ENCODE data around the gene ABCC3. TPM values are rescaled to one million over a fixed set of nuclear protein-coding genes. Genes with fewer than 3 reads are reported as not detected.

ABCC3 gene
- polyA plus RNA-seq, 5 donors, result 27.4 to 61.4 (median 39.5) TPM

- DNase-seq, result no peak
Measured at GRCh38 chr17:50682441-50682840, 47.8 kb downstream of the ABCC3 start.

GRCh38 chr17:50682938-50683337 lies 48.3 kb downstream of the ABCC3 start:
- no peak for DNase-seq

- no peak for DNase-seq
Measured at GRCh38 chr17:50683434-50684287, 49.0 kb downstream of the ABCC3 start.

GRCh38 chr17:50684288-50684611 lies 49.6 kb downstream of the ABCC3 start:
- DNase-seq, result no peak

GRCh38 chr17:50684612-50685333 lies 50.1 kb downstream of the ABCC3 start:
- no peak for DNase-seq

- no peak for DNase-seq
Measured at GRCh38 chr17:50685334-50685665, 50.6 kb downstream of the ABCC3 start.

- DNase-seq, result no peak
Measured at GRCh38 chr17:50685691-50686493, 51.2 kb downstream of the ABCC3 start.

- no peak for DNase-seq
Measured at GRCh38 chr17:50686494-50687199, 52.0 kb downstream of the ABCC3 start.

- DNase-seq, result no peak
Measured at GRCh38 chr17:50687200-50688066, 52.8 kb downstream of the ABCC3 start.

GRCh38 chr17:50688245-50688644 lies 53.6 kb downstream of the ABCC3 start:
- no peak for DNase-seq

GRCh38 chr17:50689251-50689650 lies 54.6 kb downstream of the ABCC3 start:
- no peak for DNase-seq

GRCh38 chr17:50689956-50690886 lies 55.5 kb downstream of the ABCC3 start:
- no peak for DNase-seq

GRCh38 chr17:50690887-50691549 lies 56.3 kb downstream of the ABCC3 start:
- DNase-seq, result no peak

- DNase-seq, result peak; percentile 50
Measured at GRCh38 chr17:50691550-50692447, 57.1 kb downstream of the ABCC3 start.

- DNase-seq, result no peak
Measured at GRCh38 chr17:50692448-50693035, 57.9 kb downstream of the ABCC3 start.

GRCh38 chr17:50693036-50693682 lies 58.5 kb downstream of the ABCC3 start:
- DNase-seq, result no peak

GRCh38 chr17:50696365-50696879 lies 61.7 kb downstream of the ABCC3 start:
- DNase-seq, result no peak

All from right lung (tissue), 5 donors.